GM12874 (cell line): ENCODE data around the gene CALR3.

Experiments used
- TF ChIP-seq, protein P1 (sequence below): IDR thresholded peaks from 2 replicates; pipeline ENCODE4 v1.5.1; 2011; ENCODE audit warnings: low read depth, mild to moderate bottlenecking, control low read depth, low read length, moderate library complexity; ENCODE audit not compliant: insufficient read depth

Gene CALR3

DNA sequence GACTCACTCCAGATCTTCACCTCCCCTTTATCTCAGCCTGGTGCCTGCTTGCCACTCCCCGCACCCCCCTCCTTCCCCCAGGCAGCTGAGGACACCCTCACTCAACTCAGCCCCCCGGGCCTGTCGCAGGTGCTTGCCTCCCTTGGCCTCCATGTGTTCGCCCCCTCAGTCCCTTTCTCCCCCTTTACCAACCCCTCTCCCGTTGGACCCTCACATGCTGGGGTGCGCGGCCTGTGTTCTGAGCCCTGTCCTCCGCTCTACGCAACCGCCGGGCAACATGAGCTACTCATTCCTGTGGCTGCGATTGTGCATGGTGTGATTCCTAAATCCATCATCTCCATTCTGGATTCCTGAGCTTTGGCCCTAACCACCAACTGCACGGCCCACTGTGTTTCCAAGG, 41.1 kb upstream of the CALR3 start:
- TF ChIP-seq, protein P1, sequence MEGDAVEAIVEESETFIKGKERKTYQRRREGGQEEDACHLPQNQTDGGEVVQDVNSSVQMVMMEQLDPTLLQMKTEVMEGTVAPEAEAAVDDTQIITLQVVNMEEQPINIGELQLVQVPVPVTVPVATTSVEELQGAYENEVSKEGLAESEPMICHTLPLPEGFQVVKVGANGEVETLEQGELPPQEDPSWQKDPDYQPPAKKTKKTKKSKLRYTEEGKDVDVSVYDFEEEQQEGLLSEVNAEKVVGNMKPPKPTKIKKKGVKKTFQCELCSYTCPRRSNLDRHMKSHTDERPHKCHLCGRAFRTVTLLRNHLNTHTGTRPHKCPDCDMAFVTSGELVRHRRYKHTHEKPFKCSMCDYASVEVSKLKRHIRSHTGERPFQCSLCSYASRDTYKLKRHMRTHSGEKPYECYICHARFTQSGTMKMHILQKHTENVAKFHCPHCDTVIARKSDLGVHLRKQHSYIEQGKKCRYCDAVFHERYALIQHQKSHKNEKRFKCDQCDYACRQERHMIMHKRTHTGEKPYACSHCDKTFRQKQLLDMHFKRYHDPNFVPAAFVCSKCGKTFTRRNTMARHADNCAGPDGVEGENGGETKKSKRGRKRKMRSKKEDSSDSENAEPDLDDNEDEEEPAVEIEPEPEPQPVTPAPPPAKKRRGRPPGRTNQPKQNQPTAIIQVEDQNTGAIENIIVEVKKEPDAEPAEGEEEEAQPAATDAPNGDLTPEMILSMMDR, result no peak

DNA sequence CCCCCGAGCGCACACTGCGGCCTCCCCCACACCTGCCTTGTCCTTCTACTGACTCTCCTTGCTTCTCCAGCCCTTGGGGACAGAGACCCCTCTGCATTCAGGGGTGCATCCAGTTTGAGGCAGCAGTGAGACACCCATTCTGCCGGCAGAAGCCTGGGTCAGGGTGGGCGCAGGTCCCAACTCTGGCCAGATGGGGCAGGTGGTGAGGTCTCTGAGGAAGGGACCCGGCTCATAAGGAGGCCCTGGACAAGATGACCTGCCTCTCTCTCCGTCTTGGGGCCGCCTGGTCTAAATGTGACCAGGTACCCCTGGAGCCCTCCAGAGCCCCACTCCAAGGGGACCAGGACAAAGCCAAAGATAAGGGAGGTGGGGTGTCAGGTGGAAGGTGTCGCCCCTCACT, 40.2 kb upstream of the CALR3 start:
- TF ChIP-seq, protein P1, result no peak

DNA sequence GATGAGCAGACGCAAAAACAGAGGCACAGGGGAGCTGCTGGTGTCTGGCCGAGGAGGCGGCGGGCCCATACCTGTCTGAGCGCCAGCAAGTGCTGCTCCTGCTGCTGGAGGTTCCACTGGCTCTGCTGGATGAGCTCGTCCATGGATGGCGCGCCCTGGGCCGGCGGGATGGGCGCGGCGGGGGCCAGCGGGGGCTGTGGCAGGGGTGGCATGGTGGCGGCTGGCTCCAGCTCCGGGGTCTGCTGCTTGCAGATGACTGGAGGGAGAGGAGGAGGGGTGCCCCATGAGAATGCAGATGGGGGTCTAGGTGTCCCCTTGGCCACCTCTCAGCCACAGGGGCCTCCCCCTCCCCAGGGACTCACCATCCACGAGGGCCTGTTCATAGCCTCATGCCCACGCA, 39.4 kb upstream of the CALR3 start:
- TF ChIP-seq, protein P1, result no peak

DNA sequence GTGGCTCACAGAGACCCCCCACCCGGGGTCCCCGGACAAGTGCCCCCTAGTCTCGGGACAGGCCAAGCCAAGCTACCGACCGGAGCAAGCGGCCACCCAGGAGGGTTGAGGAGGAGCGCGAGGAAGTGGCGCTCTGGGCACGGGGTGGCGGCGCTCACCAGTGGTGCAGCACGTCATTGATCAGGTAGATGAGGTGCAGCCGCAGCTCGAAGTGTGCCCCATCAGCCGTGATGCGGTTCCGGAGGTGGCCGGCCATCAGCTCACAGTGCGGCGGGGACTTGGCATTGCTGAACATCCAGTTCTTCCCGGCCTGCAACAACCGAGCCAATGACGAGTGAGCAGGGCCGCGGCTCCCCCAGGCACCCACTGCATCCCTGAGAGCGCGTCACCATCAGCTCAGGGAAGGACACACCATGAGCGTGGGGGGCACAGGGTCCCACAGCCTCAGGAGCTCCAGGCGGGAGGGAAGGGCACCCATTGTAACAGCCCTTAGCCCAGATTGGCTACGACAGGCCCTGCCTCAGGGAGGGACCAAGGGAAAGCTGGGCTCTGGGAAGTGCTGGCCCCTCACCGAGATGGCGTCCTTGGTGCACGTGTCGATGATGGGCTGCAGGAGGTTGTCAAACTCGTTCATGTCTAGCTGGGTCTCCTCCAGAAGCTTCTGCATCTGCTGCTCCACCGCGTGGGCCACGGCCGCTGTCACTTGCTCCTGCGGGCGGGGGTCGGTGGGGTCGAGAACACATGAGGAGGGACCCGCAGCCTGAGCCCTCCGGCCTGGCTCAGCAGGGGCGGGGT, 36.7 kb upstream of the CALR3 start:
- TF ChIP-seq, protein P1, result no peak

DNA sequence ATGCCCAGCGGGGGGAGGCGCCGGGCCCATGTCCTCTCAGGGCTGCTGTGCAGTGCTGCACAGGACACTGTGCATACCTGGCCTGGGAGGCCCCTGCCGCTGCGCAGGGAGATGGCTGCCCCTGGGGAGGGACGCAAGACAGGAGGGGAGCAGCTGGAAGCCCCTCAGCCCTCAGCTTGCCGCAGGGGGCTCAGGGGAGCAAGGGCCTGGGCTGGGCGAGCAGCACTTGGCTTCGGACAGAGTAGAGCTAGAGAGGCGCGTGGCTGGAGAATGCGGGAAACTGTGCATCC, 35.4 kb upstream of the CALR3 start:
- TF ChIP-seq, protein P1, result no peak

DNA sequence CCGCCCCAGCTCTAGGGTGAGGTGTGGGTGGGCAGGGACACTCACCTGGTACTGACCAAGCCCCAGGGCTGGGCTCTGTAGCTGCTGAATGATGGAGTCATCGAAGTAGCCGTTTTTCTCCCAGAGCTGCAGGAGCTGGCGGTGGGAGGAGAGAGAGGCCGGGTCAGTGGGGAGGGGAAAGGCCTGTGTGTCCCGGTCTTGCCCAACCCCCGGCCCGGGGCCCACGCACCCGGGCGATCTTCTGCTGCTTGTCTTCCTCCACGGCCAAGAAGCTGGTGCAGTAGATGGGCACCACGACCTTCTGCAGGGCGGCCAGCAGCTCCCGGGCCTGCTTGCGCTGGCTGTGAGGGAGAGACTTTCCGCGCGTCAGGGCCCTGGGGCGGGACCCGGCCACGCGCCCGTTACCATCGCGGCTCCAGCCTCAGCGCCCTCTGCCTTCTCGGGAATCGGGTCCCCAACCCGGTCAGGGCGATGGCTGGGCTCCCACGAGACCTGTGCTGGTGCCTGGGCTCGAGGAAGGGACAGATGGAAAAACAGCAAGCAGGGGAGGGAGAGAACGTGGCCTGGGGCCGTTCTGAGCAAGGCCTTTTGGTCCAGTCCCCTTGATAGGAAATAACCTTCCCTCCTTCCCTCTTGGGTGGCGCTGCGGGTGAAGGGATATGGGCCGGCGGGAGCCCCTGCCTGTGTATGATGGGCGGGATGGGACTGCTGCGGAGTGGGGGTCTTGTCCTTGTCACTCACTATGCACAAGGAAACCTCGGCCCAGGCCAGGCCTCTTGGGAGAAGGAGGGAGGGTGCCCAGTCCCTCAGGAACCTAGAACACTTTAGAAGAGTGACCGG, 34.8 kb upstream of the CALR3 start:
- TF ChIP-seq, protein P1, result no peak

DNA sequence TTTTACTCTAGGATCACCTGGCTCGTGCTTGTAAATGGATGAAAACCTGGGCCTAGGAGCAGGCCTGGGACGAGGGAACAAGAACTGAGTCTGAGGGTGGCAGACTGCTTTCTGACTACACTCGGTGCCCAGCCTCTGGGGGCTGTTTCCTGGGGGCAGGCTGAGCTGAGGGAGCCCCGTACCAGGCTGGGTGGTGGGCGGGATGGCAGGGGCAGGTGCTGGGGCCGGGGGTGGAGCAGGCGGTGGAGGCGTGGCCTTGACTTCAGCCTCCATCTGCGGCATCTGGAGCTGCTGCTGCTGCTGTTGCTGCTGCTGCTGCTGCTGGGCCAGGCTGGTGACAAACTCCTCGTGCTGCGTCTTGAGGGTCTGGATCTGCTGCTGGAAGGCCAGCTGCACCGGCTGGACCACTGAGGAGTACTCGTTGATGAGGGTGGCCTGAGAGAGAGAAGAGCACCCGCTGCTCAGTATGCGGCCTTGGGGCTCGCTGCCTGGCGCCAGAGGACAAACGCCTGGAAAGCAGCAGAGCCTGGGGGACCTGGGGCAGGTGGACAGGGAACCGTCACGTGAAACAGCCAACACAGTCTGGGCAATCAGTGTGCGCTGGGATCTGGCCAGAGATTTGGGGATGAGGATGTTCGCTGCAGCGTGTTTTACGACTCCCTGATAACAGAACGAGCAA, 33.6 kb upstream of the CALR3 start:
- TF ChIP-seq, protein P1, result no peak
